Hepatocyte (in vitro differentiated cells): ENCODE measurements around the gene NUDT4B. TPM values are rescaled to one million over a fixed set of nuclear protein-coding genes. Genes with fewer than 3 reads are reported as not detected.
"Not testable (repeated sequence)": the region's sequence is repeated elsewhere in the genome, so short reads cannot be mapped to it uniquely, and the experiment has no call there.

ENCODE experiments used
- DNase-seq: peaks from one replicate; pipeline ENCODE4 v3.0.0-alpha.2; 2016; ENCODE audit warnings: low spot score
- H2AFZ ChIP-seq: fragments of 200-600 bp; sonication (generic); 2 replicates; pipeline ENCODE4 v1.6.0; 2016; ENCODE audit warnings: antibody characterized with exemption, mild to moderate bottlenecking
- H3K27ac ChIP-seq: fragments of 200-600 bp; sonication (generic); 2 replicates; pipeline ENCODE4 v1.5.1; 2016; ENCODE audit warnings: mild to moderate bottlenecking
- H3K27me3 ChIP-seq: fragments of 200-600 bp; sonication (generic); 2 replicates; pipeline ENCODE4 v1.6.1; 2016
- H3K36me3 ChIP-seq: fragments of 200-600 bp; sonication (generic); replicated peaks from 2 replicates; pipeline ENCODE4 v1.5.1; 2016; ENCODE audit warnings: low read depth; ENCODE audit not compliant: insufficient read depth
- H3K4me1 ChIP-seq: fragments of 200-600 bp; sonication (generic); 2 replicates; pipeline ENCODE4 v1.5.1; 2016; ENCODE audit warnings: mild to moderate bottlenecking, moderate library complexity; ENCODE audit not compliant: insufficient read depth
- H3K4me2 ChIP-seq: fragments of 200-600 bp; sonication (generic); 2 replicates; pipeline ENCODE4 v1.6.0; 2016
- H3K4me3 ChIP-seq: fragments of 200-600 bp; sonication (generic); 2 replicates; pipeline ENCODE4 v1.5.1; 2016; ENCODE audit warnings: mild to moderate bottlenecking
- H3K79me2 ChIP-seq: fragments of 200-600 bp; sonication (generic); 2 replicates; pipeline ENCODE4 v1.6.0; 2017; ENCODE audit warnings: mild to moderate bottlenecking
- H3K9me2 ChIP-seq: fragments of 200-600 bp; sonication (generic); replicated peaks from 2 replicates; pipeline ENCODE4 v1.6.0; 2017; ENCODE audit warnings: mild to moderate bottlenecking; ENCODE audit not compliant: insufficient read depth
- H3K9me3 ChIP-seq: fragments of 200-600 bp; sonication (generic); 2 replicates; pipeline ENCODE4 v1.5.1; 2016; ENCODE audit warnings: low read depth, mild to moderate bottlenecking
- H4K20me1 ChIP-seq: fragments of 200-600 bp; sonication (generic); 2 replicates; pipeline ENCODE4 v1.6.0; 2016; ENCODE audit warnings: mild to moderate bottlenecking; ENCODE audit not compliant: insufficient read depth, poor library complexity, severe bottlenecking
- WGBS: methylation state at CpG from one replicate; pipeline ENCODE4 v1.1.6; 2016; ENCODE audit warnings: low lambda C conversion rate; ENCODE audit errors: missing lambda C conversion rate; 5-methylcytosine and 5-hydroxymethylcytosine counted together
- polyA plus RNA-seq: library from polyadenylated mRNA; unstranded; fragments of >200 nt; fragmentation: Nextera tagmentation; extraction: Ambion mirVana; gene quantifications from 2 replicates; pipeline ENCODE4 v1.2.1, GENCODE V29; 2016
- total RNA-seq: library from RNA; depleted of rRNA; stranded (reverse); fragments of >200 nt; gene quantifications from 2 replicates; pipeline ENCODE4 v1.2.3, GENCODE V29; 2014

Gene NUDT4B
- total and polyA plus RNA-seq, 2 experiments from 2014 or later = 11.6 to 107 TPM

- not testable (repeated sequence) for H3K36me3 ChIP-seq, H2AFZ ChIP-seq, DNase-seq, H3K27me3 ChIP-seq, H4K20me1 ChIP-seq, H3K9me2 ChIP-seq, H3K4me3 ChIP-seq, H3K9me3 ChIP-seq, H3K4me1 ChIP-seq, H3K27ac ChIP-seq, H3K79me2 ChIP-seq, H3K4me2 ChIP-seq
- WGBS = no CpG with 5 or more reads among the region's 4 CpGs
These were observed 16.3 kb upstream of the NUDT4B start for GRCh38 chr1:148732277-148732676.

GRCh38 chr1:148733585-148734310, 14.8 kb upstream of the NUDT4B start:
- not testable (repeated sequence) for H3K36me3 ChIP-seq, H3K4me3 ChIP-seq, H3K4me2 ChIP-seq, H4K20me1 ChIP-seq, H3K4me1 ChIP-seq, H2AFZ ChIP-seq, H3K9me2 ChIP-seq, H3K9me3 ChIP-seq, DNase-seq, H3K79me2 ChIP-seq, H3K27me3 ChIP-seq, H3K27ac ChIP-seq
- no CpG with 5 or more reads among the region's 5 CpGs for WGBS

- H3K4me1 ChIP-seq, H3K9me2 ChIP-seq, H3K4me3 ChIP-seq, H3K79me2 ChIP-seq, H3K36me3 ChIP-seq, H3K27me3 ChIP-seq, H4K20me1 ChIP-seq, H3K9me3 ChIP-seq, H3K4me2 ChIP-seq, DNase-seq, H2AFZ ChIP-seq, H3K27ac ChIP-seq: not testable (repeated sequence)
- WGBS = no CpG with 5 or more reads among the region's 3 CpGs
These were observed 14.3 kb upstream of the NUDT4B start for GRCh38 chr1:148734311-148734662.

GRCh38 chr1:148735538-148735937, 13.0 kb upstream of the NUDT4B start:
- no CpG with 5 or more reads among the region's 1 CpG for WGBS
- H3K27me3 ChIP-seq, H3K9me3 ChIP-seq, H4K20me1 ChIP-seq, H3K79me2 ChIP-seq, H3K4me2 ChIP-seq, H3K4me1 ChIP-seq, H3K9me2 ChIP-seq, DNase-seq, H3K36me3 ChIP-seq, H3K27ac ChIP-seq, H3K4me3 ChIP-seq, H2AFZ ChIP-seq: not testable (repeated sequence)

- H3K9me2 ChIP-seq, H2AFZ ChIP-seq, H3K27me3 ChIP-seq, H3K4me3 ChIP-seq, H3K36me3 ChIP-seq, H3K79me2 ChIP-seq, H3K9me3 ChIP-seq, H4K20me1 ChIP-seq, H3K27ac ChIP-seq, DNase-seq, H3K4me1 ChIP-seq, H3K4me2 ChIP-seq: not testable (repeated sequence)
- WGBS = no CpG with 5 or more reads among the region's 6 CpGs
These were observed 9.9 kb upstream of the NUDT4B start for GRCh38 chr1:148738667-148739066.

GRCh38 chr1:148743200-148743599, 5.4 kb upstream of the NUDT4B start:
- H2AFZ ChIP-seq, H3K27ac ChIP-seq, H3K79me2 ChIP-seq, H3K4me3 ChIP-seq, H3K36me3 ChIP-seq, DNase-seq, H3K9me3 ChIP-seq, H3K4me2 ChIP-seq, H4K20me1 ChIP-seq, H3K4me1 ChIP-seq, H3K9me2 ChIP-seq, H3K27me3 ChIP-seq: not testable (repeated sequence)
- WGBS = no CpG with 5 or more reads among the region's 4 CpGs

- H3K36me3 ChIP-seq, H2AFZ ChIP-seq, H3K9me3 ChIP-seq, H3K4me2 ChIP-seq, H3K79me2 ChIP-seq, H3K4me1 ChIP-seq, DNase-seq, H3K27me3 ChIP-seq, H3K27ac ChIP-seq, H4K20me1 ChIP-seq, H3K9me2 ChIP-seq, H3K4me3 ChIP-seq: not testable (repeated sequence)
- WGBS = no CpG with 5 or more reads among the region's 9 CpGs
These were observed 4.6 kb upstream of the NUDT4B start for GRCh38 chr1:148743726-148744720.

- H3K79me2 ChIP-seq, H3K36me3 ChIP-seq, DNase-seq, H3K27me3 ChIP-seq, H3K4me3 ChIP-seq, H3K9me2 ChIP-seq, H3K4me1 ChIP-seq, H3K27ac ChIP-seq, H3K9me3 ChIP-seq, H2AFZ ChIP-seq, H3K4me2 ChIP-seq, H4K20me1 ChIP-seq: not testable (repeated sequence)
- WGBS = no CpG with 5 or more reads among the region's 5 CpGs
These were observed 734 bp downstream of the NUDT4B start for GRCh38 chr1:148749335-148749681.

- not testable (repeated sequence) for H3K36me3 ChIP-seq, H3K79me2 ChIP-seq, DNase-seq, H3K4me3 ChIP-seq, H2AFZ ChIP-seq, H3K4me2 ChIP-seq, H3K9me3 ChIP-seq, H3K27ac ChIP-seq, H4K20me1 ChIP-seq, H3K4me1 ChIP-seq, H3K27me3 ChIP-seq, H3K9me2 ChIP-seq
- WGBS = no CpG with 5 or more reads among the region's 2 CpGs
These were observed 7.7 kb downstream of the NUDT4B start for GRCh38 chr1:148756231-148756630.
